ENCODE results near the gene SUSD3. TPM values are rescaled to one million over a fixed set of nuclear protein-coding genes. Genes with fewer than 3 reads are reported as not detected.

SUSD3 gene
- total RNA-seq (2022; extraction: Qiagen RNA extraction): 0.62 to 1.5 TPM (median 0.88 TPM) in 5 replicates

DNA sequence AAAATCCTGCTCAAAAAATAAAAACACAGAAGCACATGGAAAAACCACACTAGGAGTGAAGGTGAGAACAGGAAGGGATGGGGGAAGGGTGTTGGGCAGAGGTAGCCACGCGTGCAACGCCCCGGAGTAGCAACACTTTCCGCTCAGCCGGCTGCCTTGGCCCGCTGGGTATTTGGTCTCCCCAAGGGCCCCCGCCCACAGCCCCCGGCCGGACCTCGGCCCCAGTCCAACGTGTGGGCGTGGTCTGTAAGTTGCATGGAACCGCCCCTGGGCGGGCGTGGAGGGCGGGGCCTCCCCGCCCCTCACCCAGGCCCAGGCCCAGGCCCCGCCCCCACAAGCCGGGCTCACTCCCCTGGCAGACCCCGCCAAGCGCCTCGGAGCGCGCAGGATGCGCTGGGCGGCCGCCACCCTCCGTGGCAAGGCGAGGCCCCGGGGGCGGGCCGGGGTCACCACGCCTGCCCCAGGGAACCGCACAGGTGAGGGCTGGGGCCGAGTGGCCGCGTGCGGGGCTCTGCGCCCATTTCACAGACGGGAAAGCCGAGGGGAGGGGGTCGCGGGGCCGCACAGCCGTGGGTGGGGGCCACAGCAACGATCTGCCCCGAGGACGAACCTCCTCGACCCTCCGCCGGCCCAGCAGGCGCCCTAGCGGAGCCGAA, at the start of gene SUSD3:
Gene SUSD3, plus strand, starts transcription at position 347 of the 656 bp plus-strand sequence. Its CDS starts 42 bp downstream, at position 389.

DNA sequence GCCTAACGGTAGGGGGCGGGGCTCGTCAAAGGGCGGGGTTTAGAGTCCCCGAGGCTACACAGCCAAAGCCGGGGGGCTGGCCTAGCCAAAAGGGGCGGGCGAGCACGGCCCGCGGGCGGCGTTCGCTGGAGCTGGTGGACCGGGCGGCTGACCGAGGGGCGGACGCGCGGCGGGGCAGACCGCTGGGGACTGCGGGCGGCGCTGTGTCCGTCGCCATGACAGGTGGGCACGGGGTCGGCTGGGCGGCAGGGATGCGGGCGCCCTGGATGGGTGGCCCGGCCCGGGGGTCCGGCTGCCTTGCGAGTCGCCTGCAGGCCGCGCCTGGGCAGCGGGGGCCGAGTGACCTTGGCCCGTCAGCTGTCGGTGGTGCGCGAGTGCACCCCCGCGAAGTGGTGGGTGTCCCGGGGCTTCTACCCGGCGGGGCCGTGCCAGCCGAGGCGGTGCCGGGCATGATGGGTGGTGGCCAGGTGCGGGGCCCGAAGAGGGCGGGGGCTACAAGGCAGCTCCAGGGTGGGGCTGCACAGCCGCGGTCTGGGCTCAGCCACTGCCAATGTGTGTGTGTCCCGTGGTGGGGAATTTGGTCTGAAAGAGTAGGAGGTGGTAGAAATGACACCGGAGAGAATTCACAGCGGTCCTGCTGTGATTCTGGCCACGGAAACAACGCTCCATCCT, 37.8 kb downstream of the SUSD3 start, which contains the start of gene CARD19:
Gene CARD19, plus strand, starts transcription at position 87 of the 672 bp plus-strand sequence. Its CDS starts 129 bp downstream, at position 216.

DNA sequence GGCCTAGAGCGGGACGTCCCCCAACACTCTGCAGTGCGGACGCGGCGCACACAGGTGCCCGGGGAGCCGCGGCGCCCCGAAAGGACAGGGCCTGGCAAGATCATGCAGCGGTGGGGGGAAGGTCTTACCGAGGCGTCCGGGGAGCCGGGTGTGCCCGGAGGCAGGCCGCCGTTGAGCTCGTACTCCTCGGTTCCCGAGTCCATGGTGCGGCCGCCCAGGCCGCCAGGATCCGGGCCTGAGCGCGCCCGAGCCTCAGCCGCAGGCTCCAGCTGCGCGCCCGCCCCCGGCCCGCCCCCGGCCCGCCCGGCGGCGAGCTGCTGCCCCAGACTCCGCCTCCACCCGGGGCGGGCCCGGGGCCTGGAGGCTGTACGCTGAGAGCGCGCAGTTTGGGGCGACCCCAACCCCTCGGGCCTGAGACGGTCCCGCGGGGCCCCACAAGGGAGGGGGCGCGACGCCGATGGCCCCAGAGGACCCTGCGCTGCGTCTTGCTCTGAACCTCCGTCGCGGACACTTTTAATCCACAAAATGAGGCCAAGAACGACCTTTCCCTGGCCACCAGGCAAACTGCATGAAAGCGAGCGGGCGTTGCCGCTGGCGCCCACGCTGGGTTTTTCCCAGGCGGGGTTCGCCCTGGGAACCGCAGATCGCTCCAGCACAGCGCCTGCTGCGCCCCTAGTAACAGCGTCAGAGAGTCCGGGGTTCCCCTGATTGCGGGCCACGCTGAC, 75.7 kb downstream of the SUSD3 start, which contains the start of gene NINJ1:
Gene NINJ1, minus strand, starts transcription at position 237 of the 725 bp plus-strand sequence. Its CDS starts 34 bp downstream, at position 203.

Other genes with a start within 250 kb of the SUSD3 start
- 1.9 to 3.1 TPM (median 2.1 TPM) in 5 replicates for gene ZNF484, start 180.7 kb upstream of the SUSD3 start, total RNA-seq (2022; extraction: Qiagen RNA extraction)
- 0.12 to 0.26 TPM (median 0.16 TPM) in 5 replicates for gene FGD3, start 111.2 kb upstream of the SUSD3 start, total RNA-seq (2022; extraction: Qiagen RNA extraction)
- gene CARD19, start 37.5 kb downstream of the SUSD3 start, total RNA-seq (2022; extraction: Qiagen RNA extraction): 46.4 to 67.2 TPM (median 64.5 TPM) in 5 replicates
- gene NINJ1, start 75.5 kb downstream of the SUSD3 start, total RNA-seq (2022; extraction: Qiagen RNA extraction): 67.1 to 102 TPM (median 85.6 TPM) in 5 replicates
- gene WNK2, start 125.4 kb downstream of the SUSD3 start, total RNA-seq (2022; extraction: Qiagen RNA extraction): 4.2 to 7.8 TPM (median 6.0 TPM) in 5 replicates

Data from A549 treated with AZD2906 at 1 μM for 4 hours (cell line).